ENCODE results near the gene TTYH2.
"Not testable (repeated sequence)": the region's sequence is repeated elsewhere in the genome, so short reads cannot be mapped to it uniquely, and the experiment has no call there.

TTYH2 gene

GRCh38 chr17:74280093-74280513 is 66.7 kb downstream of the TTYH2 start:
- no peak overlapping the region for H3K27ac ChIP-seq (ENCODE audit: low read depth, low read length)
- no peaks in the 10 kb centered on the region for H3K36me3 ChIP-seq (ENCODE audit: control insufficient read depth, insufficient read depth, low read length)
- H3K27me3 ChIP-seq (ENCODE audit: control insufficient read depth, insufficient read depth, low read length): peaks cover 2% of the 10 kb centered on the region
- H3K4me3 ChIP-seq (ENCODE audit: low read length): no peak overlapping the region
- H3K9ac ChIP-seq (ENCODE audit: low read length): no peak overlapping the region
- no peaks in the 10 kb centered on the region for H3K4me1 ChIP-seq (ENCODE audit: control insufficient read depth, insufficient read depth, low read length)

- H3K4me1 ChIP-seq (ENCODE audit: control insufficient read depth, insufficient read depth, low read length): no peaks in the 10 kb centered on the region
- peaks cover 2% of the 10 kb centered on the region for H3K27me3 ChIP-seq (ENCODE audit: control insufficient read depth, insufficient read depth, low read length)
- no peak overlapping the region for H3K4me3 ChIP-seq (ENCODE audit: low read length)
- H3K9ac ChIP-seq (ENCODE audit: low read length): no peak overlapping the region
- H3K36me3 ChIP-seq (ENCODE audit: control insufficient read depth, insufficient read depth, low read length): no peaks in the 10 kb centered on the region
- H3K27ac ChIP-seq (ENCODE audit: low read depth, low read length): no peak overlapping the region
Measured at GRCh38 chr17:74281799-74282198, 68.4 kb downstream of the TTYH2 start.

- not testable (repeated sequence) for H3K27me3 ChIP-seq (ENCODE audit: control insufficient read depth, insufficient read depth, low read length); H3K9ac ChIP-seq (ENCODE audit: low read length); H3K4me3 ChIP-seq (ENCODE audit: low read length); H3K4me1 ChIP-seq (ENCODE audit: control insufficient read depth, insufficient read depth, low read length); H3K27ac ChIP-seq (ENCODE audit: low read depth, low read length); H3K36me3 ChIP-seq (ENCODE audit: control insufficient read depth, insufficient read depth, low read length)
Measured at GRCh38 chr17:74282274-74282586, 68.9 kb downstream of the TTYH2 start.

GRCh38 chr17:74282587-74283370 is 69.4 kb downstream of the TTYH2 start:
- H3K27ac ChIP-seq (ENCODE audit: low read depth, low read length): no peak overlapping the region
- H3K9ac ChIP-seq (ENCODE audit: low read length): no peak overlapping the region
- H3K4me3 ChIP-seq (ENCODE audit: low read length): no peak overlapping the region
- peaks cover 2% of the 10 kb centered on the region for H3K27me3 ChIP-seq (ENCODE audit: control insufficient read depth, insufficient read depth, low read length)
- H3K4me1 ChIP-seq (ENCODE audit: control insufficient read depth, insufficient read depth, low read length): no peaks in the 10 kb centered on the region
- no peaks in the 10 kb centered on the region for H3K36me3 ChIP-seq (ENCODE audit: control insufficient read depth, insufficient read depth, low read length)

- Histone ChIP-seq H3K4me3 (ENCODE audit: low read length) (no peak overlapping the region), H3K27me3 (ENCODE audit: control insufficient read depth, insufficient read depth, low read length) (peaks cover 2% of the 10 kb centered on the region), H3K9ac (ENCODE audit: low read length) (no peak overlapping the region), H3K4me1 (ENCODE audit: control insufficient read depth, insufficient read depth, low read length) (no peaks in the 10 kb centered on the region), H3K36me3 (ENCODE audit: control insufficient read depth, insufficient read depth, low read length) (no peaks in the 10 kb centered on the region), H3K27ac (ENCODE audit: low read depth, low read length) (no peak overlapping the region)
Measured at GRCh38 chr17:74283371-74283673, 70.0 kb downstream of the TTYH2 start.

GRCh38 chr17:74287031-74287602 is 73.7 kb downstream of the TTYH2 start:
- Histone ChIP-seq H3K27me3 (ENCODE audit: control insufficient read depth, insufficient read depth, low read length) (peaks cover 2% of the 10 kb centered on the region), H3K9ac (ENCODE audit: low read length) (no peak overlapping the region)

GRCh38 chr17:74288785-74289184 is 75.4 kb downstream of the TTYH2 start:
- Histone ChIP-seq H3K36me3 (ENCODE audit: control insufficient read depth, insufficient read depth, low read length) (no peaks in the 10 kb centered on the region), H3K27me3 (ENCODE audit: control insufficient read depth, insufficient read depth, low read length) (peaks cover 2% of the 10 kb centered on the region), H3K27ac (ENCODE audit: low read depth, low read length) (no peak overlapping the region), H3K9ac (ENCODE audit: low read length) (no peak overlapping the region), H3K4me3 (ENCODE audit: low read length) (no peak overlapping the region), H3K4me1 (ENCODE audit: control insufficient read depth, insufficient read depth, low read length) (no peaks in the 10 kb centered on the region)

More at GRCh38 chr17:74287031-74287602, 73.7 kb downstream of the TTYH2 start:
- Histone ChIP-seq H3K4me1 (ENCODE audit: control insufficient read depth, insufficient read depth, low read length) (no peaks in the 10 kb centered on the region), H3K36me3 (ENCODE audit: control insufficient read depth, insufficient read depth, low read length) (no peaks in the 10 kb centered on the region), H3K4me3 (ENCODE audit: low read length) (no peak overlapping the region), H3K27ac (ENCODE audit: low read depth, low read length) (no peak overlapping the region)

- Histone ChIP-seq H3K9ac (ENCODE audit: low read length) (no peak overlapping the region), H3K4me1 (ENCODE audit: control insufficient read depth, insufficient read depth, low read length) (no peaks in the 10 kb centered on the region), H3K27ac (ENCODE audit: low read depth, low read length) (no peak overlapping the region)
Measured at GRCh38 chr17:74289688-74290087, 76.3 kb downstream of the TTYH2 start.

GRCh38 chr17:74290340-74290739 is 77.0 kb downstream of the TTYH2 start:
- no peak overlapping the region for H3K4me3 ChIP-seq (ENCODE audit: low read length)
- no peak overlapping the region for H3K9ac ChIP-seq (ENCODE audit: low read length)
- H3K4me1 ChIP-seq (ENCODE audit: control insufficient read depth, insufficient read depth, low read length): no peaks in the 10 kb centered on the region
- no peaks in the 10 kb centered on the region for H3K36me3 ChIP-seq (ENCODE audit: control insufficient read depth, insufficient read depth, low read length)
- H3K27me3 ChIP-seq (ENCODE audit: control insufficient read depth, insufficient read depth, low read length): no peaks in the 10 kb centered on the region
- no peak overlapping the region for H3K27ac ChIP-seq (ENCODE audit: low read depth, low read length)

More at GRCh38 chr17:74289688-74290087, 76.3 kb downstream of the TTYH2 start:
- peaks cover 2% of the 10 kb centered on the region for H3K27me3 ChIP-seq (ENCODE audit: control insufficient read depth, insufficient read depth, low read length)
- H3K36me3 ChIP-seq (ENCODE audit: control insufficient read depth, insufficient read depth, low read length): no peaks in the 10 kb centered on the region
- H3K4me3 ChIP-seq (ENCODE audit: low read length): no peak overlapping the region

- Histone ChIP-seq H3K36me3 (ENCODE audit: control insufficient read depth, insufficient read depth, low read length) (no peaks in the 10 kb centered on the region), H3K9ac (ENCODE audit: low read length) (no peak overlapping the region), H3K27me3 (ENCODE audit: control insufficient read depth, insufficient read depth, low read length) (no peaks in the 10 kb centered on the region), H3K27ac (ENCODE audit: low read depth, low read length) (no peak overlapping the region), H3K4me1 (ENCODE audit: control insufficient read depth, insufficient read depth, low read length) (no peaks in the 10 kb centered on the region), H3K4me3 (ENCODE audit: low read length) (no peak overlapping the region)
Measured at GRCh38 chr17:74292495-74292894, 79.1 kb downstream of the TTYH2 start.

GRCh38 chr17:74295625-74296547 is 82.5 kb downstream of the TTYH2 start:
- Histone ChIP-seq H3K36me3 (ENCODE audit: control insufficient read depth, insufficient read depth, low read length) (no peaks in the 10 kb centered on the region), H3K27ac (ENCODE audit: low read depth, low read length) (no peak overlapping the region), H3K27me3 (ENCODE audit: control insufficient read depth, insufficient read depth, low read length) (no peaks in the 10 kb centered on the region), H3K9ac (ENCODE audit: low read length) (no peak overlapping the region), H3K4me3 (ENCODE audit: low read length) (no peak overlapping the region), H3K4me1 (ENCODE audit: control insufficient read depth, insufficient read depth, low read length) (no peaks in the 10 kb centered on the region)

GRCh38 chr17:74296548-74296936 is 83.2 kb downstream of the TTYH2 start:
- H3K4me3 ChIP-seq (ENCODE audit: low read length): no peak overlapping the region
- H3K4me1 ChIP-seq (ENCODE audit: control insufficient read depth, insufficient read depth, low read length): no peaks in the 10 kb centered on the region
- no peaks in the 10 kb centered on the region for H3K27me3 ChIP-seq (ENCODE audit: control insufficient read depth, insufficient read depth, low read length)
- H3K27ac ChIP-seq (ENCODE audit: low read depth, low read length): no peak overlapping the region
- no peak overlapping the region for H3K9ac ChIP-seq (ENCODE audit: low read length)
- no peaks in the 10 kb centered on the region for H3K36me3 ChIP-seq (ENCODE audit: control insufficient read depth, insufficient read depth, low read length)
